Keratinocyte (primary cell): ENCODE results near the gene IGFBP3. TPM values are rescaled to one million over a fixed set of nuclear protein-coding genes. Genes with fewer than 3 reads are reported as not detected.

Experiments
- DNase-seq: peaks from one replicate; pipeline ENCODE4 v3.0.0-alpha.2; 2011; ENCODE audit warnings: low read depth, missing footprints, low spot score
- FAIRE-seq: peaks from 2 replicates; lab custom pipeline; 2011; peaks lifted over from hg19 to GRCh38; lab: Jason Lieb, UNC
- H2AFZ ChIP-seq: 2 replicates; pipeline ENCODE4 v1.6.0; 2012; ENCODE audit warnings: low read length, control low read depth, inconsistent platforms; ENCODE audit not compliant: control insufficient read depth
- H3K27ac ChIP-seq: 2 replicates; pipeline ENCODE4 v1.5.1; 2011; ENCODE audit warnings: low read length; ENCODE audit not compliant: control insufficient read depth, insufficient read depth
- H3K27me3 ChIP-seq: 3 replicates; pipeline ENCODE4 v1.6.0; 2011; ENCODE audit warnings: low read length; ENCODE audit not compliant: control insufficient read depth, insufficient read depth; ENCODE audit errors: extremely low read depth
- H3K36me3 ChIP-seq, 2 experiments: 2 replicates in 1 of 2; 3 replicates in 1 of 2; pipeline ENCODE4 v1.5.1; 2011; ENCODE audit warnings: low read length in 2 of 2, mild to moderate bottlenecking in 1 of 2; ENCODE audit not compliant: control insufficient read depth in 2 of 2, insufficient read depth in 2 of 2; ENCODE audit errors: extremely low read depth in 1 of 2
- H3K4me1 ChIP-seq: 3 replicates; pipeline ENCODE4 v1.5.1; 2011; ENCODE audit warnings: low read length; ENCODE audit not compliant: control insufficient read depth, insufficient read depth; ENCODE audit errors: extremely low read depth
- H3K4me2 ChIP-seq: 3 replicates; pipeline ENCODE4 v1.6.0; 2011; ENCODE audit warnings: low read depth, low read length; ENCODE audit not compliant: control insufficient read depth, insufficient read depth; ENCODE audit errors: extremely low read depth
- H3K4me3 ChIP-seq, 3 experiments: fragments of 200-600 bp in 1 of 3; sonication (generic) in 1 of 3; 2 replicates in 2 of 3; 3 replicates in 1 of 3; pipeline ENCODE4 v1.5.1; 2011 to 2016; ENCODE audit warnings: low read length in 3 of 3, mild to moderate bottlenecking in 3 of 3, control low read depth in 2 of 3, inconsistent platforms in 1 of 3, low read depth in 1 of 3, mixed read lengths in 1 of 3, mixed run types in 1 of 3, moderate library complexity in 1 of 3; ENCODE audit not compliant: control insufficient read depth in 2 of 3, insufficient read depth in 2 of 3; ENCODE audit errors: extremely low read depth in 1 of 3
- H3K79me2 ChIP-seq: 2 replicates; pipeline ENCODE4 v1.6.0; 2012; ENCODE audit warnings: low read length; ENCODE audit not compliant: control insufficient read depth, insufficient read depth
- H3K9ac ChIP-seq: 3 replicates; pipeline ENCODE4 v1.6.0; 2011; ENCODE audit warnings: low read length; ENCODE audit not compliant: control insufficient read depth, insufficient read depth; ENCODE audit errors: extremely low read depth
- H3K9me1 ChIP-seq: 3 replicates; pipeline ENCODE4 v1.6.0; 2011; ENCODE audit warnings: low read length; ENCODE audit not compliant: control insufficient read depth, insufficient read depth; ENCODE audit errors: extremely low read depth
- H3K9me3 ChIP-seq: 2 replicates; pipeline ENCODE4 v1.5.1; 2012; ENCODE audit warnings: low read depth, low read length; ENCODE audit not compliant: control insufficient read depth
- H4K20me1 ChIP-seq: 3 replicates; pipeline ENCODE4 v1.6.0; 2011; ENCODE audit warnings: low read length; ENCODE audit not compliant: control insufficient read depth, insufficient read depth; ENCODE audit errors: extremely low read depth
- CTCF ChIP-seq, 3 experiments: IDR thresholded peaks in 1 of 3; conservative IDR thresholded peaks in 1 of 3; optimal IDR thresholded peaks in 1 of 3; 2 replicates in 2 of 3; 3 replicates in 1 of 3; pipeline versions ENCODE3 to v1.5.1; 2011; ENCODE audit warnings: low read length in 3 of 3, mild to moderate bottlenecking in 3 of 3, moderate library complexity in 2 of 3, control low read depth in 1 of 3, inconsistent platforms in 1 of 3; ENCODE audit not compliant: insufficient read depth in 2 of 3; ENCODE audit errors: extremely low read depth in 1 of 3
- EZH2 ChIP-seq: IDR thresholded peaks from one replicate; pipeline ENCODE4 v1.6.1; 2012; ENCODE audit warnings: inconsistent platforms, mild to moderate bottlenecking, low read length, moderate library complexity
- dilution Hi-C: fragments of 300-500 bp; cut with MboI; formaldehyde crosslinking; loops from one replicate; pipeline ENCODE4 v1.7.0; 2020; ENCODE audit warnings: low sequenced_read_pairs; ENCODE audit not compliant: extremely low pct_ligation_motif_present
- polyA plus RNA-seq, 5 experiments: library from polyadenylated mRNA; depleted of rRNA in 3 of 5; stranded (reverse) in 3 of 5; stranded (forward) in 1 of 5; unstranded in 1 of 5; fragments of >200 nt; gene quantifications; 1 replicate in 1 of 5; 2 replicates in 3 of 5; 3 replicates in 1 of 5; pipeline versions ENCODE4 v1.2.1 to v1.2.3, GENCODE V29; 2011 to 2012; ENCODE audit warnings: missing spikeins in 2 of 5, low read depth in 1 of 5, low replicate concordance in 1 of 5

IGFBP3 gene
- polyA plus RNA-seq, 1 donor (not counting 4 experiments of a cell fraction or from before 2014, with no cell fraction given) = 14.0 TPM

GRCh38 chr7:45881280-45881758 is 39.8 kb downstream of the IGFBP3 start:
- peaks cover 1% of the 10 kb centered on the region for H3K9me3 ChIP-seq
- H3K9ac ChIP-seq = no peak overlapping the region
- no peaks in the 10 kb centered on the region for H3K9me1 ChIP-seq
- FAIRE-seq = no peak
- dilution Hi-C loops = no loop called here
- H3K79me2 ChIP-seq = no peaks in the 10 kb centered on the region
- TF ChIP-seq EZH2 = no peak
- TF ChIP-seq CTCF (optimal IDR thresholded peaks at IDR 0.05 in 1 of 3, IDR thresholded peaks at IDR 0.05 in 1 of 3, conservative IDR thresholded peaks at IDR 0.05 in 1 of 3; ENCODE audit: extremely low read depth in 1 of 3, insufficient read depth in 2 of 3, low read length in 3 of 3) = no peak
- no peaks in the 10 kb centered on the region for H3K36me3 ChIP-seq
- no peak for DNase-seq
- no peak overlapping the region for H2AFZ ChIP-seq
- H4K20me1 ChIP-seq = no peaks in the 10 kb centered on the region
- no peak overlapping the region for H3K27ac ChIP-seq
- H3K4me3 ChIP-seq = no peak overlapping the region
- no peak overlapping the region for H3K4me2 ChIP-seq
- no peaks in the 10 kb centered on the region for H3K27me3 ChIP-seq
- H3K4me1 ChIP-seq = no peaks in the 10 kb centered on the region

- H3K27ac ChIP-seq = no peak overlapping the region
- DNase-seq (no peak), FAIRE-seq (no peak)
- no peaks in the 10 kb centered on the region for H3K27me3 ChIP-seq
- H3K4me2 ChIP-seq = no peak overlapping the region
- no peaks in the 10 kb centered on the region for H3K79me2 ChIP-seq
- no peak overlapping the region for H3K4me3 ChIP-seq
- TF ChIP-seq EZH2 = no peak
- TF ChIP-seq CTCF (optimal IDR thresholded peaks at IDR 0.05 in 1 of 3, IDR thresholded peaks at IDR 0.05 in 1 of 3, conservative IDR thresholded peaks at IDR 0.05 in 1 of 3; ENCODE audit: extremely low read depth in 1 of 3, insufficient read depth in 2 of 3, low read length in 3 of 3) = no peak
- H2AFZ ChIP-seq = no peak overlapping the region
- no peaks in the 10 kb centered on the region for H3K9me1 ChIP-seq
- no peaks in the 10 kb centered on the region for H3K4me1 ChIP-seq
- no peaks in the 10 kb centered on the region for H3K36me3 ChIP-seq
- H3K9me3 ChIP-seq = peaks cover 1% of the 10 kb centered on the region
- H4K20me1 ChIP-seq = no peaks in the 10 kb centered on the region
- no peak overlapping the region for H3K9ac ChIP-seq
- dilution Hi-C loops = no loop called here
Measured at GRCh38 chr7:45880433-45880860, 40.6 kb downstream of the IGFBP3 start.
